Ureter (tissue), 1 donor: Measurements from ENCODE around the gene SART3. TPM values are rescaled to one million over a fixed set of nuclear protein-coding genes. Genes with fewer than 3 reads are reported as not detected.

Source experiments
- DNase-seq: peaks from one replicate; pipeline ENCODE4 v3.0.0-alpha.2; 2020; ENCODE audit warnings: low spot score
- total RNA-seq: library from RNA; stranded (reverse); gene quantifications from one replicate; pipeline ENCODE4 v1.2.4, GENCODE V29; 2023
- donor health status: DM: yes; HTN: yes; CAD: no.

SART3 gene
- 64.9 TPM for total RNA-seq

DNA sequence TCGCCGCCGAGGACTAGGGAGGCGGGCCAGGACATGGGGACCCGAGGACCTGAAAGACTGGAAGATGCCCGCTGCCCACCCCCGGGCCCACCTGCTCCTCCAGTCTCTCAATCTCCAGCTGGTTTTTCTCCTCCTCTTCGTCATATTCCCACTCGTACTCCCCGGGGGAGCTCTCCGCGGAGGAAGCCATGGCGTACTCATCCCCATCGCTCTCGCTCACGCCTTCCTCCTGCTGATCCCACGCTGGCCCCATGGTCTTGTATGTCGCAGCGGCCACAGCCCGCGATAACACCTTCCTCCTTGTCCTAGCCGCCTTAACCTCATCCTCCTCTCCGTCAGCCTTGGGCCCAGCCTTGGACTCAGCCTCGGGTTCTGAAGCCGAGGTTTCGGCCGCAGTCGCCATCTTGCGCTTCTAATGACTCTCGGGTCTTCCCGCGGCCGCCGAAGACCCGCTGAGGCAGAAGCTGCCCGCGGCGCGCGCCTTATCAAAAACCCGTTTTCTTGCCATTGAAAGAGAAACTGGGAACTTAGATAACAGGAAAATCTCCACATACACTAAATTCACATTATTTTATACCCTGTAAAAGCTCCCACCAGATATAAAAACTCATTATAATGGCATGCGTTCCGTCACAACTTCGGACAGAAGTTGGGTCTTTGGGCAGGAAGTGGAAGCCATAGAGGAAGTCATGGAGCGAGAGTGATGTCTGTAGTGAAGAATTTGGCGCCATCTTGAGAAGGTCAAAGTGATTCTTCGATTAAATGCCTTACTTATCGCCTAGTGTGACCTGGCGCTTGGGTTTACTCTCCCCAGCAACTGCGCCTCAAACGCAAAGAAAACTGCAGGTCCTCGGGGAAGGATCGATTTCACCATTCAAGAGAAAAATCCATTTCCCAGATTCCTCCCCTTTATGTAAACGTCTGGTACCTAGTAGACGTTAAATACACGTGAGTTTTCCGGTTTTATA, at the start of gene SART3:
Gene SART3 (minus strand): TSS at position 422 of the 968 bp plus-strand sequence. CDS start 19 bp downstream, at position 403.
- DNase-seq, result peak; percentile 77

DNA sequence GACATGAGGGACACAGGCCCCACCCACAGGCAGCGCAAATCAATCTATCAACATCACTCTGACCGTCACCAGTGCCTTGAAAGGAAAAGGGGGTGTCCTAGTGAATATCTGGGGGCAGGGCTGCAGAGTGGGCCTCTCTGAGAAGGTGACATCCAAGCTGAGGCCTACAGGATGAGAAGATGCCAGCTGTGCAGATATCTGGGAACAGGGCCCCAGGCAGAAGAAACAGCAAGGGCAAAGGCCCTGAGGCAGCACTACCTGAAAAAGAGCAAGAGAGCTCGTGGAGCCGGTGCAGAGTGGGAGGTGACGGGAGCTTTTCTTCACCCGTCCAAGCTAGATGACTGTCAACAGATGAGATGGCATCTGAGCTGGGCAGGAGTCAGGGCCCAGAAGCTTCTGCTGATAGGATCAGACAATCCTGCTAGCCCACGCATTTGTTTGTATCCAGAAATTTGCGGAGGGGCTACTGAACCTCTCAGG, 49.4 kb upstream of the SART3 start:
- no peak for DNase-seq

DNA sequence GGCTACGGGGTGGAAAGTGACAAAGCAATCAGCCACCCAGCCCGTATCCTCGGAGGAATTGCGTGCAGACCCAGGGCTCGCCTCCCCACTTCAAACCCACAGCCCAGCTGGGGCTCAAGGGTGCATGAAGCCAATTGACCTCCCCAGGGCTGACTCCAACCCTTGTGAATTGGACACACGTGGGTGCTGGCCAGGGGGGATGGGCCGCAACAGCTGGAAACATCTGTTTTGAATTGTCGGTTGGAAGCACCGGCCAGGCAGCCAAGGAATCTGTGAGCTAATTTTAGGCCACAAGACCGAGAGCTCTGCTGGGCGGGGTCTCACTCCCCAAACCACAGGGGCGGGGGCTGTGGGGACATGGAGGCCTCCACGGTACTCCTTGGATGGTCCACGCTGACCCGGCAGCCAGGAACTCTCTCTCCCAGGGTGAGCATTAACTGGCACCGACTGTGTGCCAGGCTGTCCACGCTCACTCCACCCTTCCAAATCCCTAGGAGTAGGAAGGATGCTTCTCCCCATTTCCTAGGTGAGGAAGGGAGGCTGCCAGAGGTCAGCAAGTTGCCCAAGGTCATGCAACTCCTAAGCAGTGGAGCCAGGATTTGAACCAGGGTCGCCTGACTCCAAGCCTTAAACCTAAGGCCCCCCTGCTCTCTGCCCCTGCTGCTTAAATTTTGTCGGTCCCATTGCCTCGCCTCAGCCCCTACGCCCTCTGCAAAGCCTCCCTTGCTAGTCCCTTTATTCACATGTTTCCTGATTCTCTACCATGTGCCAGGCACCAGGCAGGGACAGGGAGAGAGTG, 48.8 kb upstream of the SART3 start:
- peak; percentile 77 for DNase-seq

- DNase-seq, result no peak
These were observed 47.6 kb upstream of the SART3 start for GRCh38 chr12:108608616-108609015.

DNA sequence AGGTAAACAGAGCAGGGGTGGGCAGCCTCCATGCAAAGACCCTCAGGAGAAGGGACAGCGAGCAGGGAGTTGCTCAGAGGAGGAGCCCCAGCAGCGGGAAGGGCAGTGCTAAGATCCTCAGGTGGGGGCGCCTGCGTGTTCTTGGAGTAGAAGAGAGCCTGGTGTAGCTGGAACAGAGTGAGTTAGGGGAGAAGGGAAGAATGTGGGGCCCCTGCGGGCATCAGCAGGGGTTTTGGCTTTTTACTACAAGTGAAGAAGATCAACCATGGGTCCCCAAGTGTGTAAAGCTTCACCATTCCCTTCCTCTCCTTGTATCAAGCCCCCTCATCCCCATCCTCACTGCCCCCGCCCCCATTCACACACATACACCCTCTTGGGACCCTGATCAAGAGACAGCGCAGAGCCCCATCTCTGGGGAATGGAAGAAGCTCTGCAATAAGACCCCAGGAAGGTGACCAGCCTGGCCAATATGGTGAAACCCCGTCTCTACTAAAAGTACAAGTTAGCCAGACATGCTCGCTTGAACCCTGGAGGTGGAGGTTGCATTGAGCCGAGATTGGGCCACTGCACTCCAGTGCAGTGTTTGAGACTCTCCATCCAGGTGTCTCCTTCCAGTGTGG, 47.1 kb upstream of the SART3 start:
- no peak for DNase-seq

DNA sequence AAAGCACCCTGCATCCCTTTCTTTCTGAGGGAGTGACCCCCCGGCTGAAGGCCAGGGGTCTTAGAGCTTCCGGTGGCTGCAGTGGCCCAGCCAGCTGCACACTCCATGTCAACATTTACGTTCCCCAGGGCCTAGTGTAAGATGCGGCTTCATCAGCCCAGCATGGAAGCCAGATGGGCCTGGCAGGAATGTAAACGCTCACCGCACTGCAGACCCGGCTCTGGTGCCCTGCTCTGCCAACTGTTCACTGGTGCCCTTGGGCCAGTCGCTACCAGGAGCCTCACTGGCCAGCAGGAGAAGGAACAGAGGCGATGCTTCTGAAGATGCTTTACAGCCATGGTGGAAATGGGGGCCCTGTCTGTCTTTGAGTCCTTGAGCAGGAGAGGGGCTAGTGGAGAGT, 45.5 kb upstream of the SART3 start:
- no peak for DNase-seq

GRCh38 chr12:108605690-108606406, 44.9 kb upstream of the SART3 start:
- DNase-seq, result no peak

- no peak for DNase-seq
These were observed 44.2 kb upstream of the SART3 start for GRCh38 chr12:108605000-108605689.

DNA sequence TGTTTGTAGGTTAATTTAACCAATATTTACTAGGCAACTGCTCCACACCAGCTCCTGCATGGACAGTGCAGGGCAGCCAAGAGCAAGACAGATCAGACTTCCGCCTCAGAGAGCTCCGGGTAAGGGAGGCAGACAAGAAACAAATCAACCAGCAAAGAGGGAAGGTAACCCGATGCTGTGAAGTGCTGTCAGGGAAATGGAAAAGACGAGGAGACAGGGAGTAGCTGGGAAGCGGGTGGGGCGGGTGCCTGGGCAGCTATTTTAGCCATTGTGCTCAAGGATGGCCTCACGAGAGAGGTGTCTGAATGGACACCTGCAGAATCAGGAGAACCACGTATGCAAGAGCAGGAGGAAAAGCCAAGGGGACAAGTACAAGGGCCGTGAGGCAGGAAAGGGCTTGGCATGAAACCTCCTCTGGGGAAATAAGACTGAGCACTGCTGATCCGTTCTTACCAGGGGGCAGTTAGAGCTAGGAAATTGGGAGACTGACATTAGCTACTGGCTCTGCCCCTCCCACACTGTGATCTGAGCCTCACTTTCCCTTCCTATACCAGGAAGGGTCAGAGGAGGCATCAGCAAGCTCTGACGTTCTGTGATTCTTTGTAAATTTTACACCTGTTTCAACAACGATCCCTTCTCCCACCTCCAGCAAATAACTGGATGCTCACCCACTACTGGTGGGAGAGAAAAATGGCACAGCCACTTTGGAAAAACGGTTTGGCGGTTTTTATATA, 43.4 kb upstream of the SART3 start:
- no peak for DNase-seq

- DNase-seq, result no peak
These were observed 42.8 kb upstream of the SART3 start for GRCh38 chr12:108603743-108604142.

DNA sequence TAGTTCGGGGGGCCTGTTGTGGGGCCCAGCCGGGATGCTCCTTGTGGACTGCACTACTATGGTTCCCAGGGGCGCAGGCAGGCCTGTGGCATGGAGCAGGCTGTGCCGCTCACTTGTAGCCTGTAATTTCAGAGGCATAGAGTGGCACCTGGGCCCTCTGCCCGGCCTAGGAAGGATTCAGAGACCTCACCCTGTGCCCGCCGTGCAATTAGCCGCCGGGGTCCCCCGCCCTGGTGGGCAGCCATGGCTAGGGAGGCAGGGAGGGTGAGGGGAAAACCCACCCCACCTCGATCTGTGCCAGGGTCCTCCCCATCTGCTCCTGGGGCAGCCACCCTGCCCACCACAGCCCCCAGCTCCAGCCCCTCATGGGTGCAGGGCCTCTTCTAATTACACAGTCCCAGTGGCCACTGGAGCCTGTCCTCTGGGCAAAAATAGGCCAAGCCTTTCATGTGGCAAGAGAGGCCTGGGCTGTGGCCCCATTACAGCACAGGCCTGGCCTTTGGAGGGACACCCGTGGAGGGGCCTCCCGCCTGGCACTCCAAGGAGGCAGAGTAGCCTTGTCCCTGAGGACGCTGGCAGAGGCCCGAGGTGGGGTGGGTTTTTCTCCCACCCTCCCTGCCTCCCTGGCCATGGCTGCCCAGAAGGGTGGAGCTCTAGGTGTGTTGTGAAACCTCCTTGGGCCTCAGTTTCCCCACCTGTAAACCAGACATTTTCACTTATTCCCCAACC, 42.2 kb upstream of the SART3 start:
- no peak for DNase-seq

DNA sequence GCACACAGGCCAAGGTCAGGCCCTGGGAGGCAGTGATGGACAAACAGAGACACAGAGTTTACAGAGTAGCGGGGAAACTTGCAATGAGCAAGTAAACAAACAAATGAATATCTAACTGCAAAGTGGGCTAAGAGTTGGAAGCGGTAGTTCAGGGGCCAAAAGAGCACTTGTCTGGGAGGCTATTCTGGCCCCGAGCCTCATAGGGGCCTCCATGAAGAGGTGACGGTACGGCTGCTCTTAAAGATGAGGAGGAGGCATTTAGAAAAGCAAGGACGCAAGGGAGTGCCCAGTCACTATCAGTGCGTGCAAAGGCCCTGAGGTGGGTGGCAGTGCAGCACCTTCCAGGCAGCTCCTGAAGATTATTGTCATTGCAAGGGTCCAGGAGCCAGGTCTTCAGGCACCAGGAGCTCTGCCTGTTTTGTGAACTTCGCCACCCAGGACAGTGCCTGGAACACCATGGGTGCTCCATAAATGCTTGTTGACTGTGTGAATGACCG, 41.3 kb upstream of the SART3 start:
- no peak for DNase-seq

GRCh38 chr12:108600702-108601007, 39.7 kb upstream of the SART3 start:
- no peak for DNase-seq

GRCh38 chr12:108599948-108600701, 39.2 kb upstream of the SART3 start:
- no peak for DNase-seq

DNA sequence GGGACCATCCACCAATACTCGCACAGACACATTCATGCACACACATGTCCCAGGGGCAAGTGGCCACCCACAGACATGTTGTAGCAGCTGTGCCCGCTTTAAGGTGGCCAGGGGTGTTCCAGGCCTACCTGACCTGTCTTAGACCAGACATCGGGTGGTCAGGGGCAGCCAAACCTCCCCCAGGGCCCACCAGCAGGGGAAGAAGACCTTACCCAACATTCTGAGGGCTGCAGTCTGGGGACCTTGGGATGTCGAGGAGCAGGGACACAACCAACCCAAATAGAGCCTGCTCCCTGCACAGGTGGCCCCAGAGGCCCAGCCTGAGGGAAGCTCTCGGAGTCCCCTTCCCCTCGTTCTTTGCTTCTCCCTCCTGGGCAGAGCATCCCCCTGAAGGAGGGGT, 38.6 kb upstream of the SART3 start:
- no peak for DNase-seq

- no peak for DNase-seq
These were observed 37.7 kb upstream of the SART3 start for GRCh38 chr12:108598553-108599250.

GRCh38 chr12:108597559-108598471, 36.8 kb upstream of the SART3 start, which contains the start of gene TMEM119:
Gene TMEM119 (minus strand): TSS chr12:108598084. CDS start chr12:108592383, 5,701 bp downstream.
- peak; percentile 58 for DNase-seq
